HFF-Myc (cell line): Measurements from ENCODE around the gene NPR3.

Source experiments
- DNase-seq: peaks from one replicate; pipeline ENCODE4 v3.0.0-alpha.2; 2011; ENCODE audit warnings: low read depth; ENCODE audit errors: extremely low read depth
- H3K4me3 ChIP-seq: replicated peaks from 2 replicates; pipeline ENCODE4 v1.5.1; 2011; ENCODE audit warnings: low read depth, mild to moderate bottlenecking, control low read depth, low read length
- TF ChIP-seq, protein P1 (sequence below): IDR thresholded peaks from 2 replicates; pipeline ENCODE4 v1.5.1; 2012; ENCODE audit warnings: mild to moderate bottlenecking, low read depth, low read length, control low read depth; ENCODE audit errors: missing control alignments

Gene NPR3

DNA sequence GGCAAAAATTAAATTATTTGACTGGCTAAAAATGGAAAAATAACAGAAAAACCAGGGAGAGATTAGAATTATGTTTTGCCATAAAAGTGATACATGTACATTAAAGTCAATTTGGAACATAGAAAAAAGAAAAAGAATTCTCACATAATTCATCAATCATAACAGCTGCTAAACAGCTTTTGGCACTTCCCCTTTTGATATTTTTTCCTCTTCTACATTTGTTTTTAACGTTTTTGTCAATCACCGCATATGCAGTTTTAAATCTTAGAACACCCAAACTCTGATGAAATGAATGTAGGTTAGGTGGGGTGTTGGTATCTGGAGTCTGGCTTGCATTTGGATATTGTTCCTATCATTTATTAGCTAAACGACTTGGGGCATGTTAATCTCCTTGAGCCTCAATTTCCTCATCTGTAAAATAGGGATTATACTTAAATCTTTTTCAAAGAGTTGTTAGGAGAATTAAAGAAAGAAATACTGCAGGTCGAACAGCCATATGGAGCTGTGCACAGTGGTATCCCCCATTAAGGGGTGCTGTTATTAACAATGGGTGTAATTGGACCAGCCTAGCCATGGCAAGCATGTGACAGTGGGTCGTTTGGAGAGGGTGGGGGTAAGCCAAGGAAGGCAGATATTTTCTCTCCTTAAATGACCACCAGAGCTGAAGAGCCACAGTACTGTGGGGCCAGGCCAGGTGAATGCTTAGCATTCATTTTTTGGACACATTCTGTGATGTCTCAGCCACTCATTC, 22.6 kb downstream of the NPR3 start:
- TF ChIP-seq, protein P1, sequence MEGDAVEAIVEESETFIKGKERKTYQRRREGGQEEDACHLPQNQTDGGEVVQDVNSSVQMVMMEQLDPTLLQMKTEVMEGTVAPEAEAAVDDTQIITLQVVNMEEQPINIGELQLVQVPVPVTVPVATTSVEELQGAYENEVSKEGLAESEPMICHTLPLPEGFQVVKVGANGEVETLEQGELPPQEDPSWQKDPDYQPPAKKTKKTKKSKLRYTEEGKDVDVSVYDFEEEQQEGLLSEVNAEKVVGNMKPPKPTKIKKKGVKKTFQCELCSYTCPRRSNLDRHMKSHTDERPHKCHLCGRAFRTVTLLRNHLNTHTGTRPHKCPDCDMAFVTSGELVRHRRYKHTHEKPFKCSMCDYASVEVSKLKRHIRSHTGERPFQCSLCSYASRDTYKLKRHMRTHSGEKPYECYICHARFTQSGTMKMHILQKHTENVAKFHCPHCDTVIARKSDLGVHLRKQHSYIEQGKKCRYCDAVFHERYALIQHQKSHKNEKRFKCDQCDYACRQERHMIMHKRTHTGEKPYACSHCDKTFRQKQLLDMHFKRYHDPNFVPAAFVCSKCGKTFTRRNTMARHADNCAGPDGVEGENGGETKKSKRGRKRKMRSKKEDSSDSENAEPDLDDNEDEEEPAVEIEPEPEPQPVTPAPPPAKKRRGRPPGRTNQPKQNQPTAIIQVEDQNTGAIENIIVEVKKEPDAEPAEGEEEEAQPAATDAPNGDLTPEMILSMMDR = no peak
- no peak for DNase-seq
- no peak overlapping the region for H3K4me3 ChIP-seq

DNA sequence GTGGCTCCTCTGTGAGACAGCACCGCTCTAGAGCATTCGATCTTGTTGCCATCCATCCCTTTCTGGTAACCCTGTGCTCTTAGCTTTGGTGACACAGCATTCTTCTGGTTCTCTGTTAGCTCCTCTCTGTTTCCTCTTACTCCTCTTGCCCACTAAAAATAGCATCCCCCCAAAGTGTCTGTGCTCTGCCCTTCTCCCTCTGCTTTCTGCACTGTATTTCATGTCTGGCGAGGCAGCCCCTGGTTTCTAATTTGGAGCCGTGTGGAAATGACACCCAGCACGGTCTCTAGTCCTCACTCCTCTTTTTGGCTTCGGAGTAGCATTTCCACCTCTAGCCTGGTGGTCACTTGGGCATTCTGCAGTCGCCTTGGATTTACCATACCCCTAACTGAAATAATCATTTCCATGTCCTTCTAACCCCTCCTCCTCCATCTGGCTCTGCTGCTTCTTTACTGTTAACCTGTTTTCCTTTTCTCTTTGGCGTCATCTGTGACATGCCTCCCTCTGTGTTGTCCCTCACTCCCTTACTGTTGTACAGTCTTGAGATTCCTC, 23.8 kb downstream of the NPR3 start:
- H3K4me3 ChIP-seq = no peak overlapping the region
- TF ChIP-seq, protein P1 = no peak
- DNase-seq = no peak

DNA sequence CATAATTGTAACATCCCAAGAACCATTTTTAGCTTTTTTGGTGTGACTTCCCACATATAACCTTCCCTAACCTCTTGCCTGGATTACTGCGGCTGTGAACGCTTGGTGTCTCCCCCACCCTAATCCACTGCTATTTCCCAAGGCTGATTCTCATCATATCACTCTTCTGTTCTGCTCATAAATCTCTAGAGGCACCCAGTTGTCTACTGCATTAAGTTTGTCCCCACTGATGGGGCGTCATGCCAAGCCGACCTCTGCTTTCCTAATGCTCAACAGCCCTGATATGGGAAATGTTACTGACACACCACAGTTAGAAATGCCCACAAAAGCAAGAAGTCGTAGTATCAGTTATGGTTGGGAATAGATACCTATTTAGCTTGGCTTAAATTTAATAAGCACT, 24.4 kb downstream of the NPR3 start:
- TF ChIP-seq, protein P1 = no peak
- no peak for DNase-seq

DNA sequence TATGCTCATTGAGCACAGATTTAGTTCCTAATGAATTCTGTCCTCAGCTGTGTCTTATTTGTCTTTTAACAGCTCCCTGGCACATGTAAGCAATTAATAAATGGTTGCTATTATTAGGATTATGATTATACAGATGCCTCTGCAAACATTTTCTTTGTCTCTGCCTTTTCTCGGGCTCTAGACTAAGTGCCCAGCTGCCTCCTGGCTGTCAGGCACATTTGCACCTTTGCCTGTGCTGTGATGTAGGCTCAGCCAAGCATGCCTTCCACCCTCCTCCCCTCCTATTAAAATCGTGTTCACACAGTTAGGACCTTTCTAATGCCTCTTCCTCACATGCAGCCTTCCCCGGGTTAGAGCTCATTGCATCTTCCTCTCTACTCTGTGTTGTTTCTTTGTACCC, 25.7 kb downstream of the NPR3 start:
- DNase-seq = no peak
- TF ChIP-seq, protein P1 = no peak
- H3K4me3 ChIP-seq = no peak overlapping the region

More for the DNA sequence above, 24.4 kb downstream of the NPR3 start:
- no peak overlapping the region for H3K4me3 ChIP-seq

DNA sequence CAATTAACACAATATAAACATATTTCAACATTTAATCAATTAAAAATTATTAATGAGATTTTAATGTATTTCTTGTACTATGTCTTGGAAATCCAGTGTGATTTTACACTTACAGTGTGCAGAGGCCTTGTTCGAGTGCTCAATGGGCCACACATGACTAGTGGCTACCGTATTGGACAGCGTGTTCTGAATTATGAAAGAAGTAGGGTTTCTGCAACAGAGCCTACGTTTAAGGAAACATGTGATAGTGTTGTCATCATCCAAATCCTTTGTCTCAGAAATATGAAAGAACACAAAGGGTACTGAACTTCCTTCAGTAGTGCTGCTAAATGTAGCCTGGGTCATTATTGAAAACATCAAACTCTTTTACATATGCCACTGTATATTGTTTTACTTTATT, 29.5 kb downstream of the NPR3 start:
- TF ChIP-seq, protein P1 = no peak
- DNase-seq = no peak
- H3K4me3 ChIP-seq = no peak overlapping the region

DNA sequence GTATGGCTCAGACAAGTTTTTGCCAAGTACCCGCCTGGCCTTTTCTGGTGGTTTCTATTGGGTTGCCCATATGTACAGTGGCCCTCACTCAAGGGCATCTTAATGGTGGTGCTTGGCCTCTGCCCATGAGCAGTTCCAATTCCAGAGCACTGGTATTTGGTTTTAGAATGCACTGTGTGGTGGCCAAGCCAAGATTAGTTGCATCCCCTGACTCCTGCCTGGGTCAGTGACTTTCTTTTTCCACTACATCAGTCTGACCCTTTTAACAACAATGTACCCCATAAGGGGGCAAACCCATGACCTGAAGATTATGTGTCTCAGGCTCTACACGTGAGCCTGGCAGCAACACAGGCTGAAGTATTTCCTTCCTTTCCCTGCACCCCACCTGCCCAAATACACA, 34.2 kb downstream of the NPR3 start:
- no peak for DNase-seq
- TF ChIP-seq, protein P1 = no peak
- H3K4me3 ChIP-seq = no peak overlapping the region
